ENCODE results near the gene SYT17.

The SYT17 gene

GRCh38 chr16:19230575-19230974 lies 62.5 kb downstream of the SYT17 start:
- Histone ChIP-seq H3K36me3 (ENCODE audit: control insufficient read depth in 1 of 2, insufficient read depth in 2 of 2, low read length in 2 of 2) (no peaks in the 10 kb centered on the region), H3K79me1 (ENCODE audit: low read length) (no peaks in the 10 kb centered on the region), H3K4me3 (ENCODE audit: low read depth, low read length) (no peak overlapping the region), H3K18ac (ENCODE audit: low read length) (no peak overlapping the region), H2AFZ (ENCODE audit: insufficient read depth, low read length, poor library complexity) (no peak overlapping the region), H3K9me3 (ENCODE audit: insufficient read depth, low read depth, low read length) (peaks cover 3% of the 10 kb centered on the region), H3K79me2 (ENCODE audit: control insufficient read depth, insufficient read depth, low read length, poor library complexity) (no peaks in the 10 kb centered on the region), H2AK5ac (ENCODE audit: low read length) (no peak overlapping the region), H2BK12ac (ENCODE audit: low read length) (no peak overlapping the region), H3K27ac (ENCODE audit: low read depth, low read length) (no peak overlapping the region), H3K27me3 (ENCODE audit: insufficient read depth, low read length) (no peaks in the 10 kb centered on the region), H3K4ac (ENCODE audit: low read depth, low read length) (no peak overlapping the region), H4K12ac (ENCODE audit: low read depth, low read length) (no peak overlapping the region), H2BK120ac (ENCODE audit: insufficient read depth, low read length, poor library complexity) (no peak overlapping the region), H3K14ac (ENCODE audit: low read length) (no peak overlapping the region), H3K4me2 (ENCODE audit: low read length) (no peak overlapping the region), H3K23ac (ENCODE audit: low read length) (no peak overlapping the region), H4K91ac (ENCODE audit: low read depth, low read length) (no peak overlapping the region), H3K9ac (ENCODE audit: low read length) (no peak overlapping the region), H4K8ac (ENCODE audit: low read depth, low read length) (no peak overlapping the region), H3K4me1 (ENCODE audit: control insufficient read depth in 1 of 2, insufficient read depth in 2 of 2, low read length in 2 of 2) (no peaks in the 10 kb centered on the region), H2BK5ac (ENCODE audit: low read depth, low read length, poor library complexity) (no peak overlapping the region)
- no peak for DNase-seq
- no CpG with 5 or more reads among the region's 3 CpGs for WGBS (ENCODE audit: extremely low coverage, insufficient coverage, insufficient read length)

DNA sequence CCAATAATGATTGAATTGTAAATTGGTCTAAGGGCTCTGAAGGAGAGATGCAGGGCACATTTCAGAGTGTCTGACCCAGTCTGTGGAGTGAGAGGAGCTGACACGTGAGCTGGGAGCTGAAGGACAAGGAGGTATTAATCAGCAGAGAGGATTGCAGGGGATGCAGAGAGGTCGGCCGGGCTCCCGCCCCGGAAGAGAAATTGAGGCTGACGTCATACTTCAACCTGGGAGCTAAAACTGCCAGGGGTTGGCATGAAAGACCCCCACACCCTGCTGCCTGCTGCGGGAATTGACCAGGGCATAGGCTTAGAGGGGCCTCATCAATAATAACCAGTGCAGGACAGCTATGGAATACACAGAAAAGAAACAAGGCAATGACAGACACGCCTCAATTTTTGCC lies 63.8 kb downstream of the SYT17 start:
- no peaks in the 10 kb centered on the region for H3K79me1 ChIP-seq (ENCODE audit: low read length)
- peaks cover 3% of the 10 kb centered on the region for H3K9me3 ChIP-seq (ENCODE audit: insufficient read depth, low read depth, low read length)
- no peaks in the 10 kb centered on the region for H3K79me2 ChIP-seq (ENCODE audit: control insufficient read depth, insufficient read depth, low read length, poor library complexity)
- H3K18ac ChIP-seq (ENCODE audit: low read length) = no peak overlapping the region
- H2AK5ac ChIP-seq (ENCODE audit: low read length) = no peak overlapping the region
- H3K27me3 ChIP-seq (ENCODE audit: insufficient read depth, low read length) = no peaks in the 10 kb centered on the region
- H3K4me1 ChIP-seq (ENCODE audit: control insufficient read depth in 1 of 2, insufficient read depth in 2 of 2, low read length in 2 of 2) = no peaks in the 10 kb centered on the region
- no CpG with 5 or more reads among the region's 8 CpGs for WGBS (ENCODE audit: extremely low coverage, insufficient coverage, insufficient read length)
- H3K14ac ChIP-seq (ENCODE audit: low read length) = no peak overlapping the region
- H3K23ac ChIP-seq (ENCODE audit: low read length) = no peak overlapping the region
- no peak overlapping the region for H2BK120ac ChIP-seq (ENCODE audit: insufficient read depth, low read length, poor library complexity)
- H3K27ac ChIP-seq (ENCODE audit: low read depth, low read length) = no peak overlapping the region
- no peak overlapping the region for H4K91ac ChIP-seq (ENCODE audit: low read depth, low read length)
- no peak overlapping the region for H2BK12ac ChIP-seq (ENCODE audit: low read length)
- no peak overlapping the region for H3K4me2 ChIP-seq (ENCODE audit: low read length)
- H3K4me3 ChIP-seq (ENCODE audit: low read depth, low read length) = no peak overlapping the region
- H3K36me3 ChIP-seq (ENCODE audit: control insufficient read depth in 1 of 2, insufficient read depth in 2 of 2, low read length in 2 of 2) = no peaks in the 10 kb centered on the region
- H2AFZ ChIP-seq (ENCODE audit: insufficient read depth, low read length, poor library complexity) = no peak overlapping the region
- no peak overlapping the region for H3K9ac ChIP-seq (ENCODE audit: low read length)
- H2BK5ac ChIP-seq (ENCODE audit: low read depth, low read length, poor library complexity) = no peak overlapping the region
- H4K8ac ChIP-seq (ENCODE audit: low read depth, low read length) = no peak overlapping the region
- H3K4ac ChIP-seq (ENCODE audit: low read depth, low read length) = no peak overlapping the region
- DNase-seq = no peak
- no peak overlapping the region for H4K12ac ChIP-seq (ENCODE audit: low read depth, low read length)

DNA sequence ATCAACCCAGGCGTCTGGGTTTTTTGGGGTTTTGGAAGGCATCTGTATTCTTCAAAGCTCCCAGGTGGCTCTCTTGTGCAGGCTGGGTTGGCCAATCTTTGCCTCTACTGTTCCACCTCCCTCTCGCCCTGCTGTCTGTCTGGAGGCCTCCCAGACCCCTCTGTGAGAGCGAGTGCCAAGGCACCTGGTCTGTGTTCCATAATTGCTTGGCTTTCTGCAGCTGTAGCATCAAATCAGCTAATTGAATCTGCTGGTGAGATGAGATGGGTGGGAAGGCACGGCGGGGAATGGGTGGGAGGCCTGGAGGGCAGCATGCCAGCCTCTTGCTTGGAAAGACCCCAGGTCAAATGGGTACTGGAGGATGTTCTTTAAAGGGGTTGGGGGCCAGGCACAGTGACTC lies 64.9 kb downstream of the SYT17 start:
- no peak overlapping the region for H3K4me3 ChIP-seq (ENCODE audit: low read depth, low read length)
- H2BK120ac ChIP-seq (ENCODE audit: insufficient read depth, low read length, poor library complexity) = no peak overlapping the region
- H3K36me3 ChIP-seq (ENCODE audit: control insufficient read depth in 1 of 2, insufficient read depth in 2 of 2, low read length in 2 of 2) = no peaks in the 10 kb centered on the region
- WGBS (ENCODE audit: extremely low coverage, insufficient coverage, insufficient read length) = no CpG with 5 or more reads among the region's 5 CpGs
- no peak overlapping the region for H3K27ac ChIP-seq (ENCODE audit: low read depth, low read length)
- H4K91ac ChIP-seq (ENCODE audit: low read depth, low read length) = no peak overlapping the region
- no peaks in the 10 kb centered on the region for H3K27me3 ChIP-seq (ENCODE audit: insufficient read depth, low read length)
- H3K4ac ChIP-seq (ENCODE audit: low read depth, low read length) = no peak overlapping the region
- no peak overlapping the region for H3K18ac ChIP-seq (ENCODE audit: low read length)
- no peak overlapping the region for H2AK5ac ChIP-seq (ENCODE audit: low read length)
- no peak for DNase-seq
- H3K4me2 ChIP-seq (ENCODE audit: low read length) = no peak overlapping the region
- H4K8ac ChIP-seq (ENCODE audit: low read depth, low read length) = no peak overlapping the region
- no peaks in the 10 kb centered on the region for H3K79me1 ChIP-seq (ENCODE audit: low read length)
- H2BK5ac ChIP-seq (ENCODE audit: low read depth, low read length, poor library complexity) = no peak overlapping the region
- H3K23ac ChIP-seq (ENCODE audit: low read length) = no peak overlapping the region
- H3K14ac ChIP-seq (ENCODE audit: low read length) = no peak overlapping the region
- H3K4me1 ChIP-seq (ENCODE audit: control insufficient read depth in 1 of 2, insufficient read depth in 2 of 2, low read length in 2 of 2) = no peaks in the 10 kb centered on the region
- no peak overlapping the region for H4K12ac ChIP-seq (ENCODE audit: low read depth, low read length)
- H3K79me2 ChIP-seq (ENCODE audit: control insufficient read depth, insufficient read depth, low read length, poor library complexity) = no peaks in the 10 kb centered on the region
- peaks cover 3% of the 10 kb centered on the region for H3K9me3 ChIP-seq (ENCODE audit: insufficient read depth, low read depth, low read length)
- no peak overlapping the region for H2BK12ac ChIP-seq (ENCODE audit: low read length)
- H2AFZ ChIP-seq (ENCODE audit: insufficient read depth, low read length, poor library complexity) = no peak overlapping the region
- H3K9ac ChIP-seq (ENCODE audit: low read length) = no peak overlapping the region

- Histone ChIP-seq H2BK12ac (ENCODE audit: low read length) (no peak overlapping the region), H3K4me1 (ENCODE audit: control insufficient read depth in 1 of 2, insufficient read depth in 2 of 2, low read length in 2 of 2) (no peaks in the 10 kb centered on the region), H2AK5ac (ENCODE audit: low read length) (no peak overlapping the region), H3K4me2 (ENCODE audit: low read length) (no peak overlapping the region), H3K79me2 (ENCODE audit: control insufficient read depth, insufficient read depth, low read length, poor library complexity) (no peaks in the 10 kb centered on the region), H4K8ac (ENCODE audit: low read depth, low read length) (no peak overlapping the region), H4K12ac (ENCODE audit: low read depth, low read length) (no peak overlapping the region), H3K27me3 (ENCODE audit: insufficient read depth, low read length) (no peaks in the 10 kb centered on the region), H2BK5ac (ENCODE audit: low read depth, low read length, poor library complexity) (no peak overlapping the region), H3K23ac (ENCODE audit: low read length) (no peak overlapping the region), H2BK120ac (ENCODE audit: insufficient read depth, low read length, poor library complexity) (no peak overlapping the region), H3K18ac (ENCODE audit: low read length) (no peak overlapping the region), H3K27ac (ENCODE audit: low read depth, low read length) (no peak overlapping the region), H3K14ac (ENCODE audit: low read length) (no peak overlapping the region), H3K9me3 (ENCODE audit: insufficient read depth, low read depth, low read length) (peaks cover 5% of the 10 kb centered on the region), H4K91ac (ENCODE audit: low read depth, low read length) (no peak overlapping the region), H3K4me3 (ENCODE audit: low read depth, low read length) (no peak overlapping the region), H3K36me3 (ENCODE audit: control insufficient read depth in 1 of 2, insufficient read depth in 2 of 2, low read length in 2 of 2) (no peaks in the 10 kb centered on the region), H3K79me1 (ENCODE audit: low read length) (no peaks in the 10 kb centered on the region), H2AFZ (ENCODE audit: insufficient read depth, low read length, poor library complexity) (no peak overlapping the region), H3K9ac (ENCODE audit: low read length) (no peak overlapping the region), H3K4ac (ENCODE audit: low read depth, low read length) (no peak overlapping the region)
- no peak for DNase-seq
- WGBS (ENCODE audit: extremely low coverage, insufficient coverage, insufficient read length) = no CpG with 5 or more reads among the region's 4 CpGs
These were observed 67.4 kb downstream of the SYT17 start for GRCh38 chr16:19235478-19235877.

Data from trophoblast cell (in vitro differentiated cells and primary cell).